Astrocyte (in vitro differentiated cells and primary cell): ENCODE data around the gene IQCC. TPM values are rescaled to one million over a fixed set of nuclear protein-coding genes. Genes with fewer than 3 reads are reported as not detected.

Source experiments
- DNase-seq: peaks from one replicate; pipeline ENCODE4 v3.0.0-alpha.2; 2010; ENCODE audit warnings: low read depth
- FAIRE-seq: peaks from 2 replicates; lab custom pipeline; 2011; peaks lifted over from hg19 to GRCh38; lab: Jason Lieb, UNC
- H2AFZ ChIP-seq: 2 replicates; pipeline ENCODE4 v1.6.0; 2012; ENCODE audit warnings: low read depth, low read length, inconsistent platforms
- H3K27ac ChIP-seq: 2 replicates; pipeline ENCODE4 v1.5.1; 2011; ENCODE audit warnings: low read depth, low read length, inconsistent platforms
- H3K27me3 ChIP-seq: 2 replicates; pipeline ENCODE4 v1.6.0; 2011; ENCODE audit warnings: low read length, inconsistent platforms; ENCODE audit not compliant: insufficient read depth
- H3K36me3 ChIP-seq: 2 replicates; pipeline ENCODE4 v1.5.1; 2011; ENCODE audit warnings: low read length, inconsistent platforms; ENCODE audit not compliant: insufficient read depth
- H3K4me1 ChIP-seq: 2 replicates; pipeline ENCODE4 v1.5.1; 2011; ENCODE audit warnings: low read length, inconsistent platforms; ENCODE audit not compliant: insufficient read depth
- H3K4me2 ChIP-seq: 2 replicates; pipeline ENCODE4 v1.6.0; 2012; ENCODE audit warnings: low read length, inconsistent platforms
- H3K4me3 ChIP-seq: 2 replicates; pipeline ENCODE4 v1.5.1; 2011; ENCODE audit warnings: low read depth, mild to moderate bottlenecking, low read length, inconsistent platforms; ENCODE audit not compliant: insufficient read depth
- H3K79me2 ChIP-seq: 2 replicates; pipeline ENCODE4 v1.6.0; 2012; ENCODE audit warnings: mild to moderate bottlenecking, low read length, inconsistent platforms; ENCODE audit not compliant: insufficient read depth
- H3K9ac ChIP-seq: 2 replicates; pipeline ENCODE4 v1.6.0; 2012; ENCODE audit warnings: mild to moderate bottlenecking, low read length, inconsistent platforms
- H3K9me3 ChIP-seq: 2 replicates; pipeline ENCODE4 v1.5.1; 2012; ENCODE audit warnings: low read depth, mild to moderate bottlenecking, low read length, inconsistent platforms; ENCODE audit not compliant: insufficient read depth
- H4K20me1 ChIP-seq: 2 replicates; pipeline ENCODE4 v1.6.0; 2012; ENCODE audit warnings: low read length, inconsistent platforms; ENCODE audit not compliant: insufficient read depth
- H3K27ac Mint-ChIP-seq: one replicate; pipeline ENCODE4 v1.8.0; 2021; ENCODE audit warnings: mild to moderate bottlenecking, mixed read lengths; ENCODE audit not compliant: unreplicated experiment
- H3K27me3 Mint-ChIP-seq: one replicate; pipeline ENCODE4 v1.8.0; 2021; ENCODE audit warnings: low read depth, mixed read lengths; ENCODE audit not compliant: unreplicated experiment
- H3K36me3 Mint-ChIP-seq: one replicate; pipeline ENCODE4 v1.8.0; 2021; ENCODE audit warnings: low read depth, mixed read lengths; ENCODE audit not compliant: unreplicated experiment
- H3K4me1 Mint-ChIP-seq: one replicate; pipeline ENCODE4 v1.8.0; 2021; ENCODE audit warnings: low read depth, mixed read lengths; ENCODE audit not compliant: unreplicated experiment
- H3K4me3 Mint-ChIP-seq: one replicate; pipeline ENCODE4 v1.8.0; 2021; ENCODE audit warnings: mild to moderate bottlenecking, moderate library complexity, mixed read lengths; ENCODE audit not compliant: unreplicated experiment
- H3K9me3 Mint-ChIP-seq: one replicate; pipeline ENCODE4 v1.8.0; 2021; ENCODE audit warnings: mild to moderate bottlenecking, mixed read lengths; ENCODE audit not compliant: unreplicated experiment
- EZH2 ChIP-seq: IDR thresholded peaks from 2 replicates; pipeline ENCODE4 v1.6.1; 2012; ENCODE audit warnings: mild to moderate bottlenecking, low read length, inconsistent platforms; ENCODE audit not compliant: insufficient read depth
- total RNA-seq: library from RNA; stranded (reverse); gene quantifications from 2 replicates; pipeline ENCODE4 v1.2.1, GENCODE V29; 2021
- TF ChIP-seq, protein P1 (sequence below): IDR thresholded peaks from 2 replicates; pipeline ENCODE4 v1.5.1; 2011; ENCODE audit warnings: low read depth, mild to moderate bottlenecking, inconsistent platforms, low read length, moderate library complexity; ENCODE audit not compliant: insufficient read depth

Gene IQCC
- total RNA-seq, 1 donor from 2014 or later = 1.0 TPM

- H3K36me3 Mint-ChIP-seq = peaks cover 17% of the 10 kb centered on the region
- Histone ChIP-seq H3K79me2 (peaks cover 56% of the 10 kb centered on the region), H2AFZ (peak within 1 kb of the TSS; percentile 79), H4K20me1 (peaks cover 8% of the 10 kb centered on the region), H3K9me3 (no peaks in the 10 kb centered on the region), H3K27ac (peak within 1 kb of the TSS; percentile 97), H3K4me2 (peak within 1 kb of the TSS; percentile 97), H3K9ac (peak within 1 kb of the TSS; percentile 100), H3K4me1 (peaks cover 19% of the 10 kb centered on the region), H3K36me3 (peaks cover 19% of the 10 kb centered on the region), H3K4me3 (peak within 1 kb of the TSS; percentile 98), H3K27me3 (no peaks in the 10 kb centered on the region)
- DNase-seq = peak; percentile 85
- FAIRE-seq = no peak
- TF ChIP-seq, protein P1, sequence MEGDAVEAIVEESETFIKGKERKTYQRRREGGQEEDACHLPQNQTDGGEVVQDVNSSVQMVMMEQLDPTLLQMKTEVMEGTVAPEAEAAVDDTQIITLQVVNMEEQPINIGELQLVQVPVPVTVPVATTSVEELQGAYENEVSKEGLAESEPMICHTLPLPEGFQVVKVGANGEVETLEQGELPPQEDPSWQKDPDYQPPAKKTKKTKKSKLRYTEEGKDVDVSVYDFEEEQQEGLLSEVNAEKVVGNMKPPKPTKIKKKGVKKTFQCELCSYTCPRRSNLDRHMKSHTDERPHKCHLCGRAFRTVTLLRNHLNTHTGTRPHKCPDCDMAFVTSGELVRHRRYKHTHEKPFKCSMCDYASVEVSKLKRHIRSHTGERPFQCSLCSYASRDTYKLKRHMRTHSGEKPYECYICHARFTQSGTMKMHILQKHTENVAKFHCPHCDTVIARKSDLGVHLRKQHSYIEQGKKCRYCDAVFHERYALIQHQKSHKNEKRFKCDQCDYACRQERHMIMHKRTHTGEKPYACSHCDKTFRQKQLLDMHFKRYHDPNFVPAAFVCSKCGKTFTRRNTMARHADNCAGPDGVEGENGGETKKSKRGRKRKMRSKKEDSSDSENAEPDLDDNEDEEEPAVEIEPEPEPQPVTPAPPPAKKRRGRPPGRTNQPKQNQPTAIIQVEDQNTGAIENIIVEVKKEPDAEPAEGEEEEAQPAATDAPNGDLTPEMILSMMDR = no peak
- TF ChIP-seq EZH2 = no peak
- H3K27me3 Mint-ChIP-seq = no peaks in the 10 kb centered on the region
- H3K4me3 Mint-ChIP-seq = peak within 1 kb of the TSS; percentile 98
- peaks cover 12% of the 10 kb centered on the region for H3K4me1 Mint-ChIP-seq
- peak within 1 kb of the TSS; percentile 98 for H3K27ac Mint-ChIP-seq
- no peaks in the 10 kb centered on the region for H3K9me3 Mint-ChIP-seq
These were observed 16.7 kb downstream of the IQCC start, which contains the start of the genes EIF3I and TMEM234 for GRCh38 chr1:32221980-32222755. Gene EIF3I, plus strand, starts transcription at chr1:32222407. Its CDS starts 35 bp downstream, at chr1:32222442. Gene TMEM234, minus strand, starts transcription at chr1:32222353. Its CDS starts 31 bp downstream, at chr1:32222322.

DNA sequence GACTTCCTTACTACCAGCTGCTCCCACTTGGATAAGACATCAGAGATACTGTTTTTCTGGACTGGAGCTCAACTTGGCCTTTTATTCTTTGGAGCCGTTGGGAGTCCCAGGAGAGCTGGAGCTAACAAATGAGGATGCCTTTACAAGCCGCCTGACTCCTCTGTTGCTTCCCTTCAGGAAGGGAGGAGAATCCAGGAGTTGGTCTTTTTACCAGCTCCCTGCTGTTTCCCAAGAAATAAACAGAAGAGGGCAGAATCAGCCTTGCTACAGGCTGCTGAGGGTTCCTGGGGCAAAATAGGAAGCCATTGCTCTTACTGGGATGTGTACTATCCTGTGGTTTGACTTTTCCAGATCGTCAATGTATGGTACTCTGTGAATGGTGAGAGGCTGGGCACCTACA, 18.2 kb downstream of the IQCC start:
- peak overlapping the region; percentile 87 for H3K27ac Mint-ChIP-seq
- Histone ChIP-seq H3K9ac (peak overlapping the region; percentile 100), H3K36me3 (peaks cover 31% of the 10 kb centered on the region), H3K4me3 (peak overlapping the region; percentile 3), H3K9me3 (no peaks in the 10 kb centered on the region), H3K79me2 (peaks cover 56% of the 10 kb centered on the region), H3K27ac (no peak overlapping the region), H3K27me3 (no peaks in the 10 kb centered on the region), H3K4me1 (peaks cover 19% of the 10 kb centered on the region), H2AFZ (no peak overlapping the region), H3K4me2 (peak overlapping the region; percentile 97), H4K20me1 (peaks cover 16% of the 10 kb centered on the region)
- peak overlapping the region; percentile 98 for H3K4me3 Mint-ChIP-seq
- no peaks in the 10 kb centered on the region for H3K9me3 Mint-ChIP-seq
- DNase-seq (no peak), FAIRE-seq (no peak)
- TF ChIP-seq, protein P1 = no peak
- no peak for TF ChIP-seq EZH2
- H3K27me3 Mint-ChIP-seq = no peaks in the 10 kb centered on the region
- peaks cover 12% of the 10 kb centered on the region for H3K4me1 Mint-ChIP-seq
- peaks cover 26% of the 10 kb centered on the region for H3K36me3 Mint-ChIP-seq

GRCh38 chr1:32224285-32224684, 18.8 kb downstream of the IQCC start:
- peaks cover 53% of the 10 kb centered on the region for H3K79me2 ChIP-seq
- peaks cover 16% of the 10 kb centered on the region for H4K20me1 ChIP-seq
- H3K4me3 ChIP-seq = no peak overlapping the region
- FAIRE-seq = no peak
- no peak overlapping the region for H3K27ac ChIP-seq
- Mint-ChIP-seq H3K4me3 (peak overlapping the region; percentile 98), H3K4me1 (peaks cover 11% of the 10 kb centered on the region), H3K36me3 (peaks cover 28% of the 10 kb centered on the region), H3K27ac (no peak overlapping the region), H3K27me3 (no peaks in the 10 kb centered on the region), H3K9me3 (no peaks in the 10 kb centered on the region)
- TF ChIP-seq EZH2 = no peak
- TF ChIP-seq, protein P1 = no peak
- DNase-seq = no peak
- H3K9me3 ChIP-seq = no peaks in the 10 kb centered on the region
- peaks cover 19% of the 10 kb centered on the region for H3K4me1 ChIP-seq
- peaks cover 33% of the 10 kb centered on the region for H3K36me3 ChIP-seq
- peak overlapping the region; percentile 100 for H3K9ac ChIP-seq
- no peaks in the 10 kb centered on the region for H3K27me3 ChIP-seq
- H2AFZ ChIP-seq = no peak overlapping the region
- peak overlapping the region; percentile 97 for H3K4me2 ChIP-seq
